K562 (cell line): Measurements from ENCODE around the gene CABLES1. TPM values are rescaled to one million over a fixed set of nuclear protein-coding genes. Genes with fewer than 3 reads are reported as not detected.

Source experiments
- ATAC-seq: fragments of 200-7000 bp; cut with Tn5 transposase; 3 replicates; pipeline ENCODE4 v1.9.1; 2020; ENCODE audit warnings: moderate library complexity
- BruUV-seq: library from RNA; stranded (reverse); fragments of 400-500 nt; replicated peaks from 2 replicates; lab custom pipeline; 2021; lab: Mats Ljungman, UMichigan
- CTCF ChIA-PET: fragments of 300-600 bp; formaldehyde crosslinking; extraction: SDS; loops from one replicate; lab custom pipeline; 2021; ENCODE audit warnings: low intra/inter-chr PET ratio; lab: Yijun Ruan, JAX
- POLR2A ChIA-PET: fragments of 300-600, 350-650 bp; sonication (Branson Sonifier 250); formaldehyde crosslinking; extraction: SDS; loops from one replicate; lab custom pipeline; 2021; ENCODE audit warnings: antibody characterized with exemption, inconsistent platforms; lab: Yijun Ruan, JAX
- DNase-seq, 4 experiments: peaks; one replicate each; pipeline versions ENCODE4 v3.0.0 to v3.0.0-alpha.2; 2011 to 2018; ENCODE audit warnings: low spot score in 3 of 4, mixed read lengths in 3 of 4; ENCODE audit errors: extremely low read depth in 1 of 4
- FAIRE-seq: peaks from 2 replicates; lab custom pipeline; 2011; peaks lifted over from hg19 to GRCh38; lab: Jason Lieb, UNC
- H2AFZ ChIP-seq: 2 replicates; pipeline ENCODE4 v1.6.0; 2011; ENCODE audit warnings: low read depth, low read length, control low read depth, inconsistent platforms
- H3K27ac ChIP-seq: fragments of 200-600 bp; 3 replicates; pipeline ENCODE4 v1.8.0; 2011; ENCODE audit warnings: low read depth, mild to moderate bottlenecking, control low read depth, inconsistent platforms, low read length, moderate library complexity, mixed read lengths; ENCODE audit errors: extremely low read depth
- H3K27me3 ChIP-seq, 2 experiments: fragments of 300-600 bp in 1 of 2; 2 replicates in 1 of 2; 3 replicates in 1 of 2; pipeline versions ENCODE4 v1.6.0 to v1.8.0; 2011; ENCODE audit warnings: inconsistent platforms in 2 of 2, low read length in 2 of 2, mild to moderate bottlenecking in 1 of 2, mixed read lengths in 1 of 2, moderate library complexity in 1 of 2; ENCODE audit not compliant: control insufficient read depth in 2 of 2, insufficient read depth in 2 of 2
- H3K36me3 ChIP-seq: fragments of 300-600 bp; 3 replicates; pipeline ENCODE4 v1.8.0; 2011; ENCODE audit warnings: mild to moderate bottlenecking, low read length, inconsistent platforms; ENCODE audit not compliant: control insufficient read depth, insufficient read depth
- H3K4me1 ChIP-seq, 2 experiments: fragments of 200-600 bp in 1 of 2; replicated peaks in 1 of 2; 2 replicates in 1 of 2; 3 replicates in 1 of 2; pipeline versions ENCODE4 v1.5.1 to v1.8.0; 2011; ENCODE audit warnings: inconsistent platforms in 2 of 2, low read length in 2 of 2, mild to moderate bottlenecking in 1 of 2, mixed read lengths in 1 of 2, moderate library complexity in 1 of 2; ENCODE audit not compliant: control insufficient read depth in 2 of 2, insufficient read depth in 2 of 2
- H3K4me2 ChIP-seq: 2 replicates; pipeline ENCODE4 v1.6.1; 2011; ENCODE audit warnings: low read length, control low read depth, inconsistent platforms, mixed read lengths; ENCODE audit not compliant: insufficient read depth
- H3K4me3 ChIP-seq: fragments of 200-600 bp; sonication (generic), shearing (Covaris generic); 2 replicates; pipeline ENCODE4 v1.5.1; 2016; ENCODE audit warnings: control low read depth, inconsistent platforms
- H3K79me2 ChIP-seq: fragments of 200-600 bp; 3 replicates; pipeline ENCODE4 v1.8.0; 2011; ENCODE audit warnings: low read length, inconsistent platforms; ENCODE audit not compliant: control insufficient read depth, insufficient read depth
- H3K9ac ChIP-seq, 2 experiments: 2 replicates each; pipeline versions ENCODE4 v1.6.0 to v1.6.1; 2011; ENCODE audit warnings: low read depth in 2 of 2, low read length in 2 of 2, control low read depth in 1 of 2, inconsistent platforms in 1 of 2, mild to moderate bottlenecking in 1 of 2, mixed read lengths in 1 of 2; ENCODE audit not compliant: insufficient read depth in 1 of 2
- H3K9me1 ChIP-seq: one replicate; pipeline ENCODE4 v1.6.0; 2011; ENCODE audit warnings: inconsistent platforms, mild to moderate bottlenecking, low read length, moderate library complexity; ENCODE audit not compliant: control insufficient read depth, insufficient read depth
- H3K9me3 ChIP-seq: replicated peaks from 2 replicates; pipeline ENCODE4 v1.5.1; 2011; ENCODE audit warnings: low read depth, low read length, inconsistent platforms; ENCODE audit not compliant: control insufficient read depth, insufficient read depth
- H4K20me1 ChIP-seq: replicated peaks from 2 replicates; pipeline ENCODE4 v1.6.1; 2011; ENCODE audit warnings: low read length, inconsistent platforms, mixed read lengths; ENCODE audit not compliant: control insufficient read depth, insufficient read depth
- ATF6 ChIP-seq: sonication (generic); formaldehyde crosslinking; IDR thresholded peaks from 2 replicates; pipeline ENCODE4 v1.4.0; 2020; ENCODE audit warnings: mild to moderate bottlenecking, missing genetic modification reagents
- C11orf30 ChIP-seq: fragments of 450-650 bp; IDR thresholded peaks from 2 replicates; pipeline ENCODE4 v1.6.1; 2016; ENCODE audit warnings: low read depth, mild to moderate bottlenecking
- E2F6 ChIP-seq, 2 experiments: IDR thresholded peaks; 2 replicates each; pipeline ENCODE4 v1.6.1; 2011; ENCODE audit warnings: borderline replicate concordance in 1 of 2, control low read depth in 1 of 2, low read depth in 1 of 2, low read length in 1 of 2, mild to moderate bottlenecking in 1 of 2, mixed read lengths in 1 of 2, moderate library complexity in 1 of 2; ENCODE audit not compliant: insufficient read depth in 1 of 2, insufficient read length in 1 of 2, poor library complexity in 1 of 2, severe bottlenecking in 1 of 2; ENCODE audit errors: extremely low read depth in 1 of 2
- L3MBTL2 ChIP-seq: fragments of 450-650 bp; IDR thresholded peaks from 2 replicates; pipeline ENCODE4 v1.6.1; 2016; ENCODE audit warnings: mild to moderate bottlenecking, moderate library complexity
- MAFF ChIP-seq: IDR thresholded peaks from 2 replicates; pipeline ENCODE4 v1.6.1; 2012; ENCODE audit warnings: low read length, improper control_type of control experiment
- MAFG ChIP-seq: fragments of 450-650 bp; conservative IDR thresholded peaks from 2 replicates; pipeline ENCODE4 v1.6.1; 2016; ENCODE audit warnings: missing genetic modification characterization, missing compliant biosample characterization
- MBD2 ChIP-seq: sonication (generic); IDR thresholded peaks from 2 replicates; pipeline ENCODE4 v1.6.1; 2016; ENCODE audit warnings: low read depth, borderline replicate concordance
- MLX ChIP-seq, 2 experiments: fragments of 450-650 bp in 1 of 2; sonication (generic) in 1 of 2; formaldehyde crosslinking; conservative IDR thresholded peaks; 2 replicates each; pipeline versions ENCODE4 v1.4.0 to v1.8.1; 2020 to 2022; ENCODE audit warnings: mild to moderate bottlenecking in 1 of 2, missing genetic modification reagents in 1 of 2
- SAFB2 ChIP-seq: fragments of 200-400 bp; formaldehyde crosslinking; IDR thresholded peaks from 2 replicates; pipeline ENCODE4 v1.6.1; 2018; ENCODE audit warnings: borderline replicate concordance, low read length, low read depth, moderate library complexity; ENCODE audit not compliant: severe bottlenecking
- TFAM ChIP-seq: fragments of 250-450 bp; sonication (Bioruptor Pico); conservative IDR thresholded peaks from 2 replicates; pipeline ENCODE4 v1.5.0; 2021; ENCODE audit warnings: mild to moderate bottlenecking, moderate library complexity
- ZNF280A ChIP-seq: fragments of 450-650 bp; IDR thresholded peaks from 2 replicates; pipeline ENCODE4 v1.6.1; 2018; ENCODE audit warnings: mild to moderate bottlenecking, low read depth; ENCODE audit not compliant: partially characterized antibody
- ZNF316 ChIP-seq: fragments of 450-650 bp; IDR thresholded peaks from 2 replicates; pipeline ENCODE4 v1.6.1; 2016
- ZNF77 ChIP-seq: fragments of 250-450 bp; sonication (Bioruptor Pico); IDR thresholded peaks from 2 replicates; pipeline ENCODE4 v1.5.0; 2020
- WGBS: fragments of 100-300 bp; shearing (Covaris generic); methylation state at CpG from one replicate; pipeline ENCODE4 v1.1.6; 2016; ENCODE audit warnings: low coverage, mixed read lengths; ENCODE audit not compliant: insufficient coverage; ENCODE audit errors: missing lambda C conversion rate; 5-methylcytosine and 5-hydroxymethylcytosine counted together
- in situ Hi-C: fragments of 300-500 bp; cut with MboI; formaldehyde crosslinking; loops from 4 replicates; pipeline ENCODE4 v1.15.0; 2018; ENCODE audit warnings: inconsistent platforms, mixed read lengths
- intact Hi-C: fragments of 100-400 bp; cut with micrococcal nuclease; formaldehyde crosslinking; loops from 2 replicates; pipeline ENCODE4 v1.14.2; 2022
- polyA plus RNA-seq, 8 experiments: library from polyadenylated mRNA; depleted of rRNA in 4 of 8; stranded (reverse) in 5 of 8; unstranded in 3 of 8; fragments of >200 nt; fragmentation: Nextera tagmentation in 2 of 8; fragmentation: Illumina TruSeq in 1 of 8; extraction: Ambion mirVana in 2 of 8; extraction: Trizol in 1 of 8; gene quantifications; 2 replicates each; pipeline versions ENCODE4 v1.2.1 to v1.2.3, GENCODE V29; 2011 to 2014; ENCODE audit warnings: inconsistent platforms in 1 of 8, missing spikeins in 1 of 8
- total RNA-seq, 7 experiments: library from RNA; depleted of rRNA in 6 of 7; stranded (reverse); fragments of >200 nt in 6 of 7; fragmentation: Illumina TruSeq in 2 of 7; extraction: Trizol in 2 of 7; gene quantifications; 2 replicates each; pipeline versions ENCODE4 v1.2.1 to v1.2.3, GENCODE V29; 2011 to 2021; ENCODE audit warnings: low replicate concordance in 1 of 7

The CABLES1 gene
- total and polyA plus RNA-seq, 9 of the 15 experiments (the other 6 are each of a cell fraction or from before 2014, with no cell fraction given), result 0.04 to 0.10 (median 0.06) TPM; not detected in 3

GRCh38 chr18:23238152-23238531, 102.9 kb downstream of the CABLES1 start (continued):
- TF ChIP-seq ATF6 (CRISPR knock-in tag), result no peak
- no peak for TF ChIP-seq ZNF280A

GRCh38 chr18:23238651-23239349, 103.5 kb downstream of the CABLES1 start:
- WGBS, result 17% methylated on average over 12 of the region's 12 CpGs
- DNase-seq (no peak), ATAC-seq (no peak), FAIRE-seq (no peak)
- Histone ChIP-seq H3K27ac (no peak overlapping the region), H3K9me1 (no peaks in the 10 kb centered on the region), H3K4me3 (no peak overlapping the region), H3K27me3 (peaks cover 63 to 75% of the 10 kb centered on the region in 2 experiments), H3K4me1 (peaks cover 0 to 5% of the 10 kb centered on the region in 2 experiments; a peak in 2 of 5 replicates), H3K9me3 (no peaks in the 10 kb centered on the region), H4K20me1 (no peaks in the 10 kb centered on the region), H3K9ac (no peak overlapping the region), H3K4me2 (no peak overlapping the region), H3K36me3 (no peaks in the 10 kb centered on the region), H3K79me2 (no peaks in the 10 kb centered on the region), H2AFZ (no peak overlapping the region)
- no TSS peak for BruUV-seq
- CTCF ChIA-PET, result no interaction called here
- POLR2A ChIA-PET, result no interaction called here
- in situ Hi-C loops, result no loop called here
- intact Hi-C loops, result loop anchor here (10.0 kb wide), 1 partner anchor 266 kb away; the partner anchor contains the start of gene RMC1
- TF ChIP-seq E2F6 (IDR thresholded peaks at IDR 0.05; ENCODE audit: borderline replicate concordance in 1 of 2, extremely low read depth in 1 of 2, insufficient read depth in 1 of 2, insufficient read length in 1 of 2, low read depth in 1 of 2, low read length in 1 of 2, poor library complexity in 1 of 2, severe bottlenecking in 1 of 2) (peak in 1 of 2 experiments; percentile 25), ZNF77 (CRISPR knock-in tag) (no peak), SAFB2 (no peak), MAFG (tag) (peak; percentile 68), L3MBTL2 (peak; percentile 46; the same call in 1 of the 2 replicates), ZNF316 (peak; percentile 75), MBD2 (no peak), C11orf30 (peak; percentile 67), MAFF (peak; percentile 49), MLX (CRISPR knock-in tag; conservative IDR thresholded peaks at IDR 0.05) (no peak), TFAM (CRISPR knock-in tag) (no peak)
